GM18873 (cell line): ENCODE measurements around the gene SERPINE3.

Source experiments
- ATAC-seq: cut with Tn5 transposase; IDR thresholded peaks from one replicate; pipeline ENCODE4 v1.9.1; 2021; ENCODE audit warnings: mild to moderate bottlenecking, moderate library complexity, moderate number of reproducible peaks; ENCODE audit not compliant: unreplicated experiment, low FRiP score

SERPINE3 gene

DNA sequence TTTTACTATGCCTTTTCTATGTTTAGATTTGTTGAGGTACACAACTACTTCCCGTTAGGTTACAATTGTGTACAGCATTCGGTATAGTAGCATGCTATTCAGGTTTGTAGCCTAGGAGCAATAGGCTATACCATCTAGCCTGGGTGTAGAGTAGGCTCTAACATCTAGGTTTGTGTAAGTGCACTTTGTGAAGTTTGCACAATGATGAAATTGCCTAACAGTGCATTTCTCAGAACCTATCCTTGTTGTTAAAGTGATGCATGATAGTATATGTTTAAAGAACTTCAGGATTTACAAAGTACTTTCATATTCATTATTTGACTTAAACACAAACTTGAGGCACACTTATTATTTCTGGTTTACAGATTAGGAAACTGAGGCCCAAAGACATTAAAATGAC is 11.5 kb upstream of the SERPINE3 start:
- no peak for ATAC-seq

DNA sequence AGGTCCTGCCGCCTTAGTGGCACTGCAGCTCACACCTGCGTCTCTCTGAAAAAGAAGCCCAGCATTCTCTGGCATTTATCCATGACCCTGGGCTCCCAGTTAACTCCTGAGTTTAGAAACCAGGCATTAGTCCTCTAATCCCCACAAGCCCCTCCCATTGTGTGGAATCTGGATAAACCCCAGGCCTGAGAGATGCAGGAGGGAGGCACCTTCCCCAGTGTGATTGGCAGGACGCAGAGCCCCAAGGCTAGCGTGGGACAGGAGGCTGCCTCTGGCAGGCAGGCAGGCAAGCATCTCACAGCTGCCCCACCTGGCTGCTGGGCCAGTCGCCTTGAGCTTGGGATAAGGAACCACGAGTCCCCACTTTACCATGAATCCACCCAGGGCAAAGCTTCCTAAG is 11.0 kb upstream of the SERPINE3 start:
- ATAC-seq = no peak

DNA sequence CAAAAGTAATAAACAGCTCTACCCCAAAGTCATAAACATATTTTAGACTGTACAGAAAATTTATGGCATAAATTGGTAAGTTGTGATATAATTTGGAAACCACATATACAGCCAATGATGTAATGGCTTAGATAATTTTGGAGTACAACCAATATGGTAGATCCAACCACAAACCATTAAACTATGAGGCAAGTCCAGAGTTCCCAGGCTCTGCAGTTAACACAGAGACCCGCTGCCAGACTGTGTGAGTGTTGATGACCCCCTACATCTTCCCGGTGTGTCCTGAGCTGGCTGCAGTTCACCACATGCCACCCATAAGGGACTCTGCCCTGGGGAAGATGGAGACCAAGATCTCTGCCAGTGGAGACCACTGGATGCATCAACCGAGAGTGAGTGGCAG is 9.9 kb upstream of the SERPINE3 start:
- ATAC-seq = no peak

DNA sequence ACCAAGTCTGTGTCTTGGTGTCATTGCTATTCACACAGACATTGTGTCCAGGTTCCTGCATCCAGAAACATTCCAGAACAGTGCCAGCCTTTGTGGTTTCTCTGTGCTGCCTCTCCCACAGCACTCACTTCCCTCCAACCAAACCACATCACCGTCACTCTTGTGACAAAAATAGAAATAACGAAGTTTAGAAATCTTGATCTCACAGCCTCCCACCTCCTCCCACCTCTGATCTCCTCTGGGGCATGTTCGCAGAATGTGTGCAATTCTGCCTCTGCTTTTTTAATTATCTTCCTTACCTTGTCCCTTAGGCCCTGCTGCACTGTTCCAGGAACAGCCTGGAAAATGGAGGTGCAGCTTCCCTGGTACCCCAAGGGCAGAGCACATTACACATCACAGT is 8.7 kb upstream of the SERPINE3 start:
- no peak for ATAC-seq

DNA sequence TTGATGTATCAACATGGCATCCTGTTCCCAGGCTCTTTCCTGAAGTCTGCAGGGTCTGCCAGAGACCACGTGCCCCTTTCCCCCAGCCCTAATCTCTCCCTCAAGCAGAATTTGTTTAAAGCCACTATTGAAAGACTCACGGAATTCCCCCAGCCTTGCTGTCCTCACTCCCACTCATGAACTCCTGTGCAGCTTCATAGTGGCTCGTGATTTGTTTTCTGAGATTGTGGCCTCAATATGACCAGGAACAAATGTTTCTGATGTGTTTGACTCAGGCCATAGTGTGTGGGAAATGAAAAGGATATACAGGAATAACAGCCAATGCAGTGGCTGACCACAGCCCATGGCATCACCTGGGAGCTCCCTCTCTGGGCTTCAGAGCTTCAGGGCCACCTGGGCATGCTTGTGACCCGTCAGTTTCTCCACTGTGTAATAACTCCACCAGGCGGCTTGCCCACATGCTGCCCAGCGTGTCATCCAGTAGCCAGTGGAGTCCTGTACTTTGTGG is 8.1 kb upstream of the SERPINE3 start:
- no peak for ATAC-seq

DNA sequence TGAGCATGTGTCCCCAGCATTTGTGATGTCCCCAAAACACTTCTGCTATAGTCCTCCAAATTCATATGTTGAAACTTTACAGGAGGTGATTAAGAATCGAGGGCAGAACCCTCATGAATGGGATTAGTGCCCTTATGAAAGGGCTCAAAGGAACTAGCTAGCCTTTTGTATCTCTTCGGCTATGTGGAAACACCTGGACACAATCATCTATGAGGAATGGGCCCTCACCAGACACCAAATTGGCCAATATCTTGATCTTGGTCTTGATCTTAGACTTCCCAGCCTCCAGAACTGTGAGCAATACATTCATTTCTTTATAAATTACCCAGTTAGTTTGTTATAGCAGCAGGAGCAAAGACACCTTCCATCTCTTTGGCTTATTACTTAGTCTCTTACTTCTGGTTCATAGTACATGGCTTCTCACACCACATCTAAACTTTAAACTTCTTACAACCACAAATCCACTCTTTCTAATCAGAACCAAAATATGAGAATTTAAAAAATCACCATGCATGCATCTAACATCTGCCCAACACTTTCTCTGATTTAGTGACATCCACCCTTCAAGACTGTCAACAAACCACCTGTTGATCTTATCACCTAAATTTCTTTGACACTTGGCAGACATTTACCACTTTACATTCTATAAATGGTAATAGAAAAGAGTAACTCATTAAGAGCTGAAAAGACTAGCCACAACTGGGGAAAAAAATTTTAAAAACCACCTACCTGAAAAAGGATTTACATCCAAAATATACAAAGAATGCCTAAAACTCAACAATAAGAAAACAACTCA is 6.7 kb upstream of the SERPINE3 start:
- ATAC-seq = no peak

DNA sequence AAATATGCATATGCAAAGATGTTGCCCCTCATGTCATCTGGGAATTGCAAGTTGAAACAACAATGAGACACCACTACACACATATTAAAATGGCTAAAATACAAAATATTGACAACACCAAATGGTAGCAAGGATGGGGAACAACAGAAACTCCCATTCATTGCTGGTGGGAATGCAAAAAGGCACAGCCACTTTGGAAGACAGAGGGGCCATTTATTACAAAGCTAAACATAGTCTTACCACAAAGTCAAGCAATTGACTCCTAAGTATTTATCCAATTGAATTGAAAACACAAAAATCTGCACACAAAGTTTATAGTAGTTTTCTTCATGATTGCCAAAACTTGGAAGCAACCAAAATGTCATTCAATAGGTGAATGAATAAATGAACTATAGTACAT is 6.1 kb upstream of the SERPINE3 start:
- no peak for ATAC-seq

DNA sequence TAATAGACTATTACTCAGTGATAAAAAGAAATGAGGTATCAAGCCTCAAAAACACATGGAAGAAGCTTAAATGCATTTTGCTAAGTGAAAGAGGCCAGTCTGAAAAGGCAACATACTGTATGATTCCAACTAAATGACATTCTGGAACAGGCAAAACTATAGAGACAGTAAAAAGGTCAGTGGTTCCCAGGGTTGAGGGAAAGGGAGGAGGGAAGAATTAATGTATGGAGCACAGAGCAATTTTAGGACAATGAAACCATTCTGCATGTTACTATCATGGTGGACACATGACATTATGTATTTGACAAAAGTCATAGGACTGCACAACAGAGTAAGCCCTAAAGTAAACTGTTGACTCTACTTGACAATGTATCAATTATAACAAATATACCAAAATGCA is 5.7 kb upstream of the SERPINE3 start:
- ATAC-seq = no peak

DNA sequence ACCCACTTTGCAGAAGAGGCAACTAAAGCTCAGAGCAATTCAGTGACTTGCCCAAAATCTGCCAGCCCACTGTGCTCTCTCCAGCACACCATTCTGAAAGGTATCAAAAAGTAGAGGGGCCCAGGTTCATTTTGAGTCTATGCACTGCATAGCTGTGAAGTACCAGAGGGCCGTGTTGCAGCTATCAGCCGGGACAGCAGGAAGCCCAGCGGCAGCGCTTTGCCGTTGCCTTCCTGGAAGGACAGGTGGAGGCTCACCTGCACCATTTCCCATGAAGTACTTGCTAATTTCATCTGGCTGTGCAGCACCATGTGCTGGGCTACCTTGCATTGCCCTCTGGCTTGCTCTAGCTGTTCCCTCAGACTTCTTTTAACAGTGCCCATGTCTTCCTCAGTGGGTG is 2.7 kb upstream of the SERPINE3 start:
- ATAC-seq = no peak

DNA sequence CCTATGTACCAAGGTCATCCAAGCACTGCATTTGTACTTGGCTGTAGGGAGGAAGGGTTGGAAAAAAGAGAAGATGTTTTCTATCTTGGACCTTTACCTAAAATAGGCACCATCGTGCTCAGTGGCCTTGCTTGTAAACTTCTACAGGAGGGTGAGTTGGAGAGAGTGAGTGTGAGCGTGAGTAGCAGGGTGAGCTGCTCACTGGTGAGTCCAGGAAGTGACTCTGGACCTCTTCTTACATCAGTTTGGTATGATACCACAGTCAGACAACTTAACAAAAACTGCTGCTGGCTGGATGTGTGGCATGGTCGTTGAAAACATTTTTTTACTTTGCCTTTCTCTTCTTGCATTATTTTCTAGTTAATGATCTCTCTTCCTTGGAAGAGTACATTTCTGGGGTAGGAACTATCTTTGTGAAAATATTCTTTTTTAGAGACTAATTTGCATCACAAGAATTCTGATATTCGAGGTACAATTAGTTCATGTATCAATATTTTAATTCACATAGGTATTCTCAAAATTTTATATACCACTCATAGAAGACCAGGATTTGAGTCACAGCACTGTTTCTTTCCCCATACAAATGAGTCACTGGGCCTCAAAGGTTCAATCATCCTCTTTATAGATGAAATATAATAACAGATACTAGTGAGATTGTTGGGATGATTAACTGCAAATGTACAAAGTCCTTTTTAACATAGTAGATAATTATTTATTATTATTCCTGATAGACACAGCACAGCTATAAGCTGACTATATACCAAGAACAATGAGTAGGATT is 651 bp downstream of the SERPINE3 start:
- ATAC-seq = no peak

DNA sequence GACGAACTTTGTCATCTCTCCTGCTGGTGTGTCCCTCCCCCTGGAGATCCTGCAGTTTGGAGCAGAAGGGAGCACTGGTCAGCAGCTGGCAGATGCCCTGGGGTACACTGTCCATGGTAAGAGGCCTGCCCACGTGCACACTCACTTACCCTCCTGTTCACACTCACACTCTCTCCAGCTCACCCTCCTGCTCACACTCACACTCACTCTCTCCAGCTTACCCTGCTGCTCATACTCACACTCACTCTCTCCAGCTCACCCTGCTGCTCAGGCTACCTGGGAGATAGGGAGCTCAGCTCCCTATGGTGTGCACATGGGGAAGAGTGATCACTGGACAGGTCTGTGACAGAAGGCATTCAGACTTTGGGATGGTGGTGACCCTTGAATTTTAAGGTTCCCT is 1.7 kb downstream of the SERPINE3 start:
- ATAC-seq = no peak

DNA sequence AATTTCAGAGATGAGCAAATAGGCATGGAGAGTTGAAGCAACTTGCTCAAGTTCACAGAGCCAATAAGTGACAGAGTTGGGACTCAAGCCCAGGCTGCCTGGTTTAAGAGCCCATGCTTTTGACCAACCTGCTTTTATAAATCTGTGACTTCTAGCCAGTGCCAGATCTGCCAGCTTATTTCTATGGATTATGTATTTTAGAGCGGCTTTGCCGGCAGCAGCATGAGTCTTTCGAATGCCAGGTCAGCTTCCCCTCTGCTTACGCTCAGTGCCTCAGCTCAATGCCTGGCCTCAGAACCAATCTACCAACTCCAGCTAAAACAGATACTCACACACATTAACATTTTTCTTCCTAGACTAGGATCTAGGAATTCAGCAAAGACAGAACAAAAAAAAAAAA is 2.3 kb downstream of the SERPINE3 start:
- ATAC-seq = no peak

DNA sequence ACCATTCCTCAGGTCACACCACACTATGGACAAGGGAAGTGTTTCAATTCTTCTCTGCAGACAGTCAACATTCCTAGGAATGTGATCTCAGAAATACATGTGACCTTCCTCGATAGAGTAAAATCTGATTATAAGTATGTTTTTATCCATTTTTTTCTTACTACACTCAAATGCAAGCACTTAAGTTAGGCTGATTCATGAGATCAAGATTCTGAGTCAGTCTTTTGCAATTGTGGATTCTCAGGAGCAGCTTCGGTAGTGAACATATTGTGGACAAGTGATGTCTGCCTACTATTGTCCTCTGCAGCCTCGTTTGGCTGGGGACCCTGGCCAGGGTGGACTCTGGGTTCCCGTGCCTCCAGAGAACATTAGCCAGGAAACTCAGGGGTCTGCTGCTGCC is 3.2 kb downstream of the SERPINE3 start:
- ATAC-seq = no peak

DNA sequence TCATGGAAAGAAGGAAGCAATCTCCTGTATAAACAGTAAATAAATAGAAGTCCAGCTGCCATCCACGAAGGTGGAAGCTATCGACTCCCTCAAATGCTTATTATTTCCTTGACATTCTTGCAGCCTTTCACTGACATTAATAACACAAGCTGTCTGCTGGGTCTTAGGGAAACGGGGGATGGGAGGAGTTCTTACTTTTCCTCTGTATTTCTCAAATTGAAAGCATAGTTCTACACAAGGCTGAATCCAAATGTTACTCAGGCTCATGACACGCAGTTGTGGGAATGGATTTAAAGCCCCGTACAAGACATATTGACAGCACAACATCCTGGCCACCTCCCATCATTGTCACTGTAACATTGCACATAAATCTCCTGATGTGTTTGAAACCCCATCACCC is 4.0 kb downstream of the SERPINE3 start:
- no peak for ATAC-seq

DNA sequence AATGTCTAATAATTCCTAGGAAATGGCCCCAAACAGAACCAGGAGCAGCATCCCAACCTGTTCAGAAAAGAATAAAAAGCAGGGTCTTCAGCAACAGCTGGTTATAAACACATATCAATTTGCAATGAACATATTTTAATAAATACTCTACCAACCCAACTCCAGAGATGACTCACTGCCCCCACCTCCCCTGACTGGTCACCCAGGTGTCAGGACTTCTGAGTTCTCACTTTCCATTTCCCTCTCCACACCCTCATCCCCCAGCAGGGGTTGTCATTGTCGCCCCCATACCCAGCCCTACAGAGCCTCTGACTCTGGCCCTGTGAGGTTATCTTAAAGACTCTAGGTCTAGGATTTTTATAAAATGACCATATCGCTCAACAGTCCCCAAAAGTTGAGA is 6.9 kb downstream of the SERPINE3 start:
- ATAC-seq = no peak

DNA sequence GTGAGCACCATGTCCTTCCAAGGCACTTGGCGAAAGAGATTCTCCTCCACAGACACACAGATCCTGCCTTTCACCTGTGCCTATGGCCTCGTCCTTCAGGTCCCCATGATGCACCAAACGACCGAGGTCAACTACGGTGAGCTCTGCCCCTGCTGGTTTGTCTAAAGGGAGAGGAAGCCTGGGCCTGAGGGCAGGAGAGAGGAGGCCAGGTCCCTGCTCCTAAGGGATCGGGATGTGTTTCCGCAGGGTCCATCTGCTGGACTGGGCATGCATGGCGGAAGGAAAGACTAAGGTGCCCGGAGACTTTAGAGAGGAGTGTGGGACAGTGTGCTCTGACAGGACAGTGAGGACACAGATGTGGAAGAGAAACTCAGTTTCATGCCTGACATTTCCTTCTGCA is 7.6 kb downstream of the SERPINE3 start:
- no peak for ATAC-seq

DNA sequence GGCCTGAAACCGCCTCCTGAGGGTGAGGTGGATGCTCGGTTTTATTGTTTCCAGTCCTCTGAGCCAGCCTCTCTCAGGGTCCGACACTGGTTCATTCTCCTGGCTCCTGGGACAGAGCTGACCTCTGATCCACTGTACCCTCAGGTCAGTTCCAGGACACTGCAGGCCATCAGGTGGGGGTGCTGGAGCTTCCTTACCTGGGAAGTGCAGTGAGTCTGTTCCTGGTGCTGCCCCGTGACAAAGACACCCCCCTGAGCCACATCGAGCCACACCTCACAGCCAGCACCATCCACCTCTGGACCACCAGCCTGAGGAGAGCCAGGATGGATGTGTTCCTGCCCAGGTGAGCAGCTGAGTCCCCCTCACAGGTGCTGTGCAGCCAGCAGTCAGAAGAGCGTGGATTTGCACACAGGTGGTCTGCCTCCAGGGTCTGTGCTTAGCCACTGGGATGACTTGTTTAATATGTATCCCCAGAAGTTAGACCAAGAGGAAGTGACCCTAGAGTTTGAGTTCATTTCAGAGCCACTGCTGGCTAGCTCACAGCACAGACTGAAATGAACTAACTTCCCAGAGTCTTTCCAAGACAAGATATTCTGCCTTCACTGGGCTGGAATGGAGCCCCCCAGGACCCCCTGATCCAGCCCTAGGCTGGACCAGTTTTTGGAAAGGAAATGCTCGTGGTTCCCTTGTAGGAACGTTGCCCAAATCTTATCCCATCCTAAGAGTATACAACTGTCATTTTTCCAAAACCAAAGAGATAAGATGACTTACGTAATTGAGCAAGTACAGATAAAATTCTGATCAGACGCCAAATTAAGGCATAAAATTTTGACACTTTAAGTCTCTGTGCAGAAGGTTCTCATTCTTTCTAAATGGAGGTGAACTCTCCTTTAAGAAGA is 8.8 kb downstream of the SERPINE3 start:
- no peak for ATAC-seq

DNA sequence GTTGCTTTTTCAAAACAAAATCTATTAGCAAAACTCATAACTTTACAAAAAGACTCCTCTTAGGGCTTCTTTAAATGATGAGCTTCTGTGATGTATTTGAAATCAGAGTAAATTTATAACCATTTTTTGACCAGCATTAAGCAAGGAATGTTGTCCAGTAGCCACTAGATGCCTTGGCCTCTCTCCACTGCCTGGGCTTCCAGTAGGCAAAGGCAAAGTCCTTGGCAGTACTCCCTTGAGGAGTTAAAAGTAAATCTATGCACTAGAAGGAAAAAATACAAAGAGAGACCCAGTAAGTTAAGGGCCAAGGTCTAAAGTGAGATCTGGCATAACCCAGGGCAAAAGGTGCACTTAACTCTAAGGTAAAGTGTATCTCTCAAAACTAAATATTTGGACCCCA is 9.5 kb downstream of the SERPINE3 start:
- no peak for ATAC-seq

DNA sequence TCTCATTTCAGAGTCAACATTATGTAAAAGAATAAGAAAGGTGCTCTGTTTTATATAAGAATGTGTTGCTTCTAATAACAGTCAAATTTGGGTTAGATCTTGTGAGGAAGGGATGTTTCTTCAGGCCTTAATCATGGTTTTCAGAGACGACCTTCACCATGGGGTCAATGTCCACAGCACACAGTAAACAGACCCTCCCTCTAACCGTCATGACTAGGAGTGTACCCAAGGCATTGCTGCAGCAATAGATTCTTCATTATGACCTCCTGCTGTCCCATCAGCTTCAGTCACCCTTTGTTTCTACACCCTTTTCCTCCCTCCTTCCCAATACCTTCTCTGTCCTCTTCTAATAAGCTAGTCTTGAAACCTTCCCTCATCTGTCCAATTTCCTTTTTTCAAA is 15.7 kb downstream of the SERPINE3 start:
- no peak for ATAC-seq

DNA sequence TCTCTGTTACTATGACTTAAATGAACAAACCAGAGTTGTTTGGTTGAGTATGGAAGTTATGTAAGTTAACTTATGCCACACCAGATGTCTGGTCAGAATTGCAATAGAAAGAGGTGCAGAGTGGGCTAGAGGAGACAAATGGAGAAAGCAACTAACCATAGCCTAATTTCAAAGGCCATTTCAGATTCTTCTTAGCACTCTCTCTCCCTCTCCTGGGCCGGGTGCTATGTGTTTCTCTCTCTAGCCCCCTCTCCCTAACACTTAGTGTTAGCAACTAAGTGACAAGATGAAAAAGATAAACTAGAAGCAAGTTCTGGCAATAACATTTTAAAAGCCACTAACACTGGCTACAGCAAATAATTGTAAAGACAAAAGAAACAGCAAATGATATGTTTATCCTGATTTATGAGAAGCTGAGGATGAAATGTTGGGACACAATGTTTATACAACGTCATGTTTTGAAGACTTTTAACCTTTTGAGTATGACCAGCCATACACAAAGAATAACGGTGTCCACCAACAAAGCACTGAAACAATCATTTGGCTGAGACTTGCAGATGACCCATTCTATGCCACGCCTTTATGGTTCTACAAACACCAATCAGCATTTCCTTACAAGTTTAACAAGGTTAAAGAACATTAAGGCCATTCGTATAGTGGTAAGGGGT is 18.6 kb downstream of the SERPINE3 start:
- ATAC-seq = no peak
